GM04504 (cell line): ENCODE measurements around the gene MRPL52.
A peak's percentile ranks its signal among the peaks of the same experiment; 100 is the strongest.
"Not testable (repeated sequence)": the region's sequence is repeated elsewhere in the genome, so short reads cannot be mapped to it uniquely, and the experiment has no call there.

ENCODE experiments used
- DNase-seq: peaks from one replicate; pipeline ENCODE4 v3.0.0-alpha.2; 2012; ENCODE audit warnings: low read depth

The MRPL52 gene

DNA sequence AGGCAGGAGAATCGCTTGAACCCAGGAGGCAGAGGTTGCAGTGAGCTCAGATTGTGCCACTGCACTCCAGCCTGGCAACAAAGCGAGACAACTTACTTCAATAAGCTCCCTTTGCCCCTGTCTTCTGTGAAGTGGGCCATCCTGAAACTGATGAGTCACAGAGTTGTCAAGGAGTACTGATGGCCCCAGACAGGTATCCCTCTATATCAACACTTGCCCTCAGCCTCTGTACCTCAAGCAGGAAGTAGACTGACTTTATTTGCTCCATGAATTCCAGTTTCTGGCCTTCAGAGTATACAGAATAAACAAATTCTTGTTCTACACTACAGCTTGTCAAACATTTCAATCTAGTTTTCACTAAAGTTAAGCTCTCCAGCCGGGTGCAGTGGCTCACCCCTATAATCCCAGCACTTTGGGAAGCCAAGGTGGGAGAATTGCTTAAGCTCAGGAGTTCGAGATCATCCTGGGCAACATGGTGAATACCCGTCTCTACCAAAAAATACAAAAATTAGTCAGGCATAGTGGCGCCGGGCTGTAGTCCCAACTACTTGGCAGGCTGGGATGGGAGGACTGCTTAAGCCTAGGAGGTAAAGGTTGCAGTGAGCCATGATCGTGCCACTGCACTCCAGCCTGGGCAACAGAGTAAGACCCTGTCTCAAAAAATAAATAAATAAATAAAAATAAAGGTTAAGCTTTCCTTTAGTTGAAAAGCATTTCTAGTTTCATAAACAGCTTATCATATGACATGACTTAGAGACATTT, 25.5 kb downstream of the MRPL52 start:
- no peak for DNase-seq

DNA sequence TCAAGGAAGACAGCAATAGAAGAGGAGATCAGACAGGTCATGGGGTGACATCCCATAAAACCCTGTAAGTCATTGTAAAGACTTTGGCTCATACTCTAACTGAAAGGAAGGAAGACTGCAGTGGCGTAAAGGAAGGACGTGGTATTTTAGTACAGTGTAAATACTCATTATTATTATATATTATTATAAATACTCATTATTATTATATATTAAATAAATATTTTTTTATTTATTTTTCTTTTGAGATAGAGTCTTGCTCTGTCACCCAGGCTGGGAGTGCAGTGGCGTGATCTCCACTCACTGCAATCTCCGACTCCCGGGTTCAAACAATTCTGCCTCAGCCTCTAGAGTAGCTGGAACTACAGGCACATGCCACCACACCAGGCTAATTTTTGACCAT, 26.7 kb downstream of the MRPL52 start:
- no peak for DNase-seq

DNA sequence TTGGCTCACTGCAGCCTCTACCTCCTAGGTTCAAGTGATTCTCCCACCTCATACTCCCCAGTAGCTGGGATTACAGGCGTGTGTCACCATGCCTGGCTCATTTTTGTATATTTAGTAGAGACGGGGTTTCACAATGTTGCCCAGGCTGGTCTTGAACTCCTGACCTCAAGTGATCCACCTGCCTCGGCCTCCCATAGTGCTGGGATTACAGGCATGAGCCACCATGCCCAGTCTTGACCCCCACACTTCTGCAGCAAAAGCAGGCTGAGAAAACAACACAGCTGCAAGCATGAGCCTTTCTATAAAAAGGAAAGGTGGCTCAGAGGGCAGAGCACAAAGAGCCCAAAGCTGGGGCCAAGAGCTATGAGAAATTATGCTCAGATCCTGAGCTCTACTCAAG, 30.7 kb downstream of the MRPL52 start:
- not testable (repeated sequence) for DNase-seq

DNA sequence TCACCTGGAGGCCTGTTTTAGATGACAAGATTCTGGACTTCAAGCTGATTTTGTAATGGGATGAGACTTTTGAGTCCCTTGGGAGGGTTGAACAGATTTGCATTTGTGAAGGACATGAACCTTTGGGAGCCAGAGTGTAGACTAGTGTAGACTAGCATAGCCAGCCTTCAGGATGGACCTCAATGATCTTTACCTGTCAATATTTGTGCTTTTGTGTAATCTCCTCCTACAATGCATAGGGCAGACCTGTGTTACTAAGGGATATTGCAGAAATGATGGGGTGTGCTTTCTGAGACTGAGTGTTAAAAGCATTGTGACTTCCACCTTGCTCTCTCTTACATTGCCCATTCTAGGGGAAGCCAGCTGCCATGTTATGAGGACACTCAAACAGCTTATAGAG, 32.0 kb downstream of the MRPL52 start:
- DNase-seq, result no peak

DNA sequence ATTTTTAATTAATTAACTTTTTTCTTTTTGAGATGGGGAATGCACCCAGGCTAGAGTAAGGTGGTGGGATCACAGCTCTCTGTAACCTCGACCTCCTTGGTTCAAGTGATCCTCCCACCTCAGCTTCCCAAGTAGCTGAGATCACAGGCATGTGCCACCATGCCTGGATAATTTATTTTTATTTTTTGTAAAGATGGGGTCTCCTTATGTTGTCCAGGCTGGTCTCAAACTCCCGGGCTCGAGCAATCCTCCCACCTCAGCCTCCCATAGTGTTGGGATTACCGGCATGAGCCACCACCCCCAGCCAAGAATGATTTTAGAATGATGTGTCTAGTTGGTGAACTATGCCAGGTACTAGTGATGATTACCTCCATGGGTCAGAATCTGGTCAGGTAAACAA, 35.3 kb downstream of the MRPL52 start:
- no peak for DNase-seq

DNA sequence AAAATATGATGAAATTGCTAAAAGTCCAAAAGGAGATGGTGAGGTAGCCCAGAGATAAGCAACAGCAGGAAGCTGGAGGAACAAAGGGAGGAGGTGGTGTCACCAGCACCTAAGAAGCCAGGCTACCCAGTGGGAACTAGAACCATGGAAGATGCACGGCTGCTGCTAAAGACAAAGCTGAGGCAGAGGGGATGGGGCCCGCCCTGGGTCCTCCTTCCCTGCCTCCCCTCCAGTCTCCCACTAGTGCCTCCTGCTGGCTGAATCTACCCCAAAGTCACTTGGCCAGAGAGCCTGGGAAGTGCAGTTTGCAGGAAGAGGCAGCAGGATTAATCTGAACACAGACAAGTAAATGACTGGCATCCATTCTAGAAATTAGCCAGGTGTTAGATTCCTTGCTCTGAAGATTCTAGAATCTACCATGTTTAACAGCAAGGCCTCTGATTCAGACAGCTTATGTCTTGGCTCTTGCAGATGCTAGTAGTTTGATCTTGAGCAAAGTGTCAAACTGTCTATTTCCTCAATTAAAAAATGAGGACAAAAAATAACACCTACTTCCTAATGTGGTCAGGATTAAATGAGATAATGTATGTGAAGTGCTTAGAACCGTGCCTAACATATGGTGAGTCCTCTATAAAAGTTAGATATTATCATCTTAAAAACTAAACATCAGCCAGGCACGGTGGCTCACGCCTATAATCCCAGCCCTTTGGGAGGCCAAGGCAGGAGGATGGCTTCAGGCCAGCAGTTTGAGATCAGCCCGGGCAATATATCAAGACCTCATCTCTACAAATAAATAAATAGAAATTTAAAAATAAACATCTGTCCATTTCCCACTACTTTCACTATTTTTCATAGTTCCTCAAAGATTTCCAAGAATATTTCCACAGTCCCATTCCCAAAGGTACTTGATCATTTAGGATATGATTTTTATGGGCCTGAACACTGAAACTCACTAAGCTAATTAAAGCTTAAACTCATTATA, 36.0 kb downstream of the MRPL52 start:
- no peak for DNase-seq

DNA sequence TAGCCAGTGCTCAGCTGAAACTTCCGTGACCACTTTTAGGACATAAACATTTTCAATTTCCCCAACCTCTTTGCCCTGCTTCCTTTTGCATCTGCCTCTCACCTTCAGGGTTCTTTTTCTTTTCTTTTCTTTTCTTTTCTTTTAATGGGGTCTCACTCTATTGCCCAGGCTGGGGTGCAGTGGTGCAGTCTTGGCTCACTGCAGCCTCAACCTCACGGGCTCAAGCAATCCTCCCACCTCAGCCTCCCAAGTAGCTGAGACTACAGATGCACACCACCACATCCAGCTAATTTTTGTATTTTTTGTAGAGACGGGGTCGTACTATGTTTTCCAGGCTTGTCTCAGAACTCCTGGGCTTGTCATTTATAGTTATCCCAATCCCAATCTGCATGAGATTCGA, 37.2 kb downstream of the MRPL52 start:
- no peak for DNase-seq

DNA sequence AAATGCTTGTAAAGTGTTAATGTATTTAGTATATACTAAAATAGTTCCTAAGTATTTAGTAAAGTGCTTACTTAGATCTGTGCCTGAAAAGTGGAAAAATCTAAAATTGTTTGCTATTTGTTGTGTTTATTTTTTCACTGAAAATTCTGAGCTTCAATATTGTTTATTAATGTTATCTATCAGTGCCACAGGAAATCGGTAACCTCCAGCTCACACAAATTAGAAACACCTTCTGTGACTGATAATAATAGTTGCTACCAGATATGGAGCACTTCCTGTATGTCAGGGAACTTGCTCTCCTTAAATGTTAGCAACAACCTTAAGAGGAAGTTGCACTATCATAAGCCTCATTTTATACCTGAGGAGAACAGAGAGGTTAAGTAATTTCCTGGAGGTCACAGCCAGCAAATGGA, 41.1 kb downstream of the MRPL52 start:
- no peak for DNase-seq

DNA sequence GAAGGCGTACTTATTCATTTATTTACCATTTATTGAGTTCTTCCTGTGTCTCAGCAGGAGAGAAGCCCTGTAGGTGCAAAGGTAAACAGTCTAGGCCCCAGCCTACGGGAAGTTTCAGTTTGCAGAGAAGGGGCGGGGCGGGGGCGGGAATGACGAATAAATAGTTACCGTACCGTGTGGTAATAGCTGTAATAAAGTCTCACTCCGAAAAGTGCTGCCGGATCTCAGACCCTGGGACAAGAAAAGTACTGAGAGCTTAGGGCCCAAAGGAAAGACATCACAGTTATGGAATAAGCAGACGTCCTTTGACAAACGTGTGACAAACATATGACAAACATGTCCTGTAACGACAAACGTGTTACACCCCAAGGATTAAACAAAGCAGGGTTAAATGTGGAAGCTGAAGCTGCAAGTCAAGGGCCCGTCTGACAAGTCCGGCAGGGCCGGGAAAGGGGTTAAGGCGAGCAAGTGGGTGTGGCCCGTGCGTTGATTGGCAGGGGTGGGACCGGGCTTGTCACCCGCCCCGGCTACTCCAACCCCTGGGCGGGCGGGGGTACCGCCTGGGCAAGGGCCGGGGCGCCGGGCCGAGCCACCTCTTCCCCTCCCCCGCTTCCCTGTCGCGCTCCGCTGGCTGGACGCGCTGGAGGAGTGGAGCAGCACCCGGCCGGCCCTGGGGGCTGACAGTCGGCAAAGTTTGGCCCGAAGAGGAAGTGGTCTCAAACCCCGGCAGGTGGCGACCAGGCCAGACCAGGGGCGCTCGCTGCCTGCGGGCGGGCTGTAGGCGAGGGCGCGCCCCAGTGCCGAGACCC, 41.7 kb downstream of the MRPL52 start, which contains the start of gene LRP10:
Gene LRP10 (plus strand): TSS at position 517 of the 809 bp plus-strand sequence. CDS start 564 bp downstream, outside the sequence.
- no peak for DNase-seq

DNA sequence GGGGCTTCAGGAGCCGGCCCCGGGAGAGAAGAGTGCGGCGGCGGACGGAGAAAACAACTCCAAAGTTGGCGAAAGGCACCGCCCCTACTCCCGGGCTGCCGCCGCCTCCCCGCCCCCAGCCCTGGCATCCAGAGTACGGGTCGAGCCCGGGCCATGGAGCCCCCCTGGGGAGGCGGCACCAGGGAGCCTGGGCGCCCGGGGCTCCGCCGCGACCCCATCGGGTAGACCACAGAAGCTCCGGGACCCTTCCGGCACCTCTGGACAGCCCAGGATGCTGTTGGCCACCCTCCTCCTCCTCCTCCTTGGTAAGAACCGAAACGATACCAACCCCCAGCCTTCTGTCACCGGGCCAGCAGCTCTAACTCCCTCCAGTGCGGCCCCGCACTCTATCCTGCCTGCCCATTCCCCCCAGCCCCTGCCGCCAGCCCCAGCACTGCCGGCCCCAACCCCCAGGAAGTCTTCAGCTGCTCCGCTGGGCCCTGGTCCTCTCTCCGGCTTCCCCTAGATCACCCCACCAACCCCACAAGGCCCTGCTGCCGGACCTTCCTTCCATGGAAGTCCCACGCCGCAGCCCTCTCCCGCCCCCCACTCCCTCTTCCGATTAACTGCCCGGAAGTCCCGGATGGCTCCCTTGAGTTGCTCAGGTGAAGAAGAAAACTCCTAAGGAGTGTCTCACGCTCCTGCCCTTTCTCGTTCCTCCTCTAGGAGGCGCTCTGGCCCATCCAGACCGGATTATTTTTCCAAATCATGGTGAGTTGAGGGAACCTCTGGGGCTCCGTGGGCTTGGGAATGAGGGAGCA, 42.5 kb downstream of the MRPL52 start:
- DNase-seq, result peak; percentile 72

DNA sequence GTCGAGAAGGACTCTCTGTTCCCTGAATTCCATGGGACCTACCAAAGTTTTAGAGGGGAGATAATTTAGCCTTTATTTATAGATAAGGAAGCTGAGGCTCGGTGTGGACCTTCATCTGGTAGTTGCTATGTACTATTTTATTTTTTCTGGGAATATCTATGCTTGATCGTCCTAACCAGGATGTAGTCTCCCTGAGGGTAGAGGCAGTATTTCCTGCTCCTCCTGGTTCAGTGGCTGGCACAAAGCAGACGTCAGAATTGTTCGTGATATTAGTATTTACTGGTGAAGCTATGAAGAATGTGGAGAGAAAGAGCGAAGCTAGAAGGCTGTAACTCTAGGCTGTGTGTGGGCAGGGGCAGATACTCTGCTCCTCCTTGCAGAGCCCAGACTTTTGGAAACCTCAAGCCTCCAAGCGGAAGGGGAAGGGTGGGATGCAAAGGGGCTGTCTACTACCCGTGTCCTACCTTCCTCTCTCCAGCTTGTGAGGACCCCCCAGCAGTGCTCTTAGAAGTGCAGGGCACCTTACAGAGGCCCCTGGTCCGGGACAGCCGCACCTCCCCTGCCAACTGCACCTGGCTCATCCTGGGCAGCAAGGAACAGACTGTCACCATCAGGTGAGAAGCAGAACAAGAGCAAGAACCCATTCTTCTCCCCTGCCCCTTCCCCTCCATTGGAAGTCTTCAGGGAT, 43.3 kb downstream of the MRPL52 start:
- DNase-seq, result no peak

DNA sequence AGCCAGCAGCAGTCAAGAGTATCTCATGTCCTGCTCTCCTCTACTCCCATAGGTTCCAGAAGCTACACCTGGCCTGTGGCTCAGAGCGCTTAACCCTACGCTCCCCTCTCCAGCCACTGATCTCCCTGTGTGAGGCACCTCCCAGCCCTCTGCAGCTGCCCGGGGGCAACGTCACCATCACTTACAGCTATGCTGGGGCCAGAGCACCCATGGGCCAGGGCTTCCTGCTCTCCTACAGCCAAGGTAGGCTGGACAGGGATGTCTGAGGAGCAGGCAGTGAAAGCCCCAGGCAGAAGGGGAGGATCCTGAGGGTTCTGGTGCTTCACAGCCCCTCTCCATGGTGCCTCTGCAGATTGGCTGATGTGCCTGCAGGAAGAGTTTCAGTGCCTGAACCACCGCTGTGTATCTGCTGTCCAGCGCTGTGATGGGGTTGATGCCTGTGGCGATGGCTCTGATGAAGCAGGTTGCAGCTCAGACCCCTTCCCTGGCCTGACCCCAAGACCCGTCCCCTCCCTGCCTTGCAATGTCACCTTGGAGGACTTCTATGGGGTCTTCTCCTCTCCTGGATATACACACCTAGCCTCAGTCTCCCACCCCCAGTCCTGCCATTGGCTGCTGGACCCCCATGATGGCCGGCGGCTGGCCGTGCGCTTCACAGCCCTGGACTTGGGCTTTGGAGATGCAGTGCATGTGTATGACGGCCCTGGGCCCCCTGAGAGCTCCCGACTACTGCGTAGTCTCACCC, 45.5 kb downstream of the MRPL52 start:
- DNase-seq, result no peak

DNA sequence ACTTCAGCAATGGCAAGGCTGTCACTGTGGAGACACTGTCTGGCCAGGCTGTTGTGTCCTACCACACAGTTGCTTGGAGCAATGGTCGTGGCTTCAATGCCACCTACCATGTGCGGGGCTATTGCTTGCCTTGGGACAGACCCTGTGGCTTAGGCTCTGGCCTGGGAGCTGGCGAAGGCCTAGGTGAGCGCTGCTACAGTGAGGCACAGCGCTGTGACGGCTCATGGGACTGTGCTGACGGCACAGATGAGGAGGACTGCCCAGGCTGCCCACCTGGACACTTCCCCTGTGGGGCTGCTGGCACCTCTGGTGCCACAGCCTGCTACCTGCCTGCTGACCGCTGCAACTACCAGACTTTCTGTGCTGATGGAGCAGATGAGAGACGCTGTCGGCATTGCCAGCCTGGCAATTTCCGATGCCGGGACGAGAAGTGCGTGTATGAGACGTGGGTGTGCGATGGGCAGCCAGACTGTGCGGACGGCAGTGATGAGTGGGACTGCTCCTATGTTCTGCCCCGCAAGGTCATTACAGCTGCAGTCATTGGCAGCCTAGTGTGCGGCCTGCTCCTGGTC, 46.1 kb downstream of the MRPL52 start:
- no peak for DNase-seq

DNA sequence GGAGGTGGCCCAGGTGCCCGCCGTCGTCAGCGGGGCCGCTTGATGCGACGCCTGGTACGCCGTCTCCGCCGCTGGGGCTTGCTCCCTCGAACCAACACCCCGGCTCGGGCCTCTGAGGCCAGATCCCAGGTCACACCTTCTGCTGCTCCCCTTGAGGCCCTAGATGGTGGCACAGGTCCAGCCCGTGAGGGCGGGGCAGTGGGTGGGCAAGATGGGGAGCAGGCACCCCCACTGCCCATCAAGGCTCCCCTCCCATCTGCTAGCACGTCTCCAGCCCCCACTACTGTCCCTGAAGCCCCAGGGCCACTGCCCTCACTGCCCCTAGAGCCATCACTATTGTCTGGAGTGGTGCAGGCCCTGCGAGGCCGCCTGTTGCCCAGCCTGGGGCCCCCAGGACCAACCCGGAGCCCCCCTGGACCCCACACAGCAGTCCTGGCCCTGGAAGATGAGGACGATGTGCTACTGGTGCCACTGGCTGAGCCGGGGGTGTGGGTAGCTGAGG, 47.4 kb downstream of the MRPL52 start:
- DNase-seq, result no peak

DNA sequence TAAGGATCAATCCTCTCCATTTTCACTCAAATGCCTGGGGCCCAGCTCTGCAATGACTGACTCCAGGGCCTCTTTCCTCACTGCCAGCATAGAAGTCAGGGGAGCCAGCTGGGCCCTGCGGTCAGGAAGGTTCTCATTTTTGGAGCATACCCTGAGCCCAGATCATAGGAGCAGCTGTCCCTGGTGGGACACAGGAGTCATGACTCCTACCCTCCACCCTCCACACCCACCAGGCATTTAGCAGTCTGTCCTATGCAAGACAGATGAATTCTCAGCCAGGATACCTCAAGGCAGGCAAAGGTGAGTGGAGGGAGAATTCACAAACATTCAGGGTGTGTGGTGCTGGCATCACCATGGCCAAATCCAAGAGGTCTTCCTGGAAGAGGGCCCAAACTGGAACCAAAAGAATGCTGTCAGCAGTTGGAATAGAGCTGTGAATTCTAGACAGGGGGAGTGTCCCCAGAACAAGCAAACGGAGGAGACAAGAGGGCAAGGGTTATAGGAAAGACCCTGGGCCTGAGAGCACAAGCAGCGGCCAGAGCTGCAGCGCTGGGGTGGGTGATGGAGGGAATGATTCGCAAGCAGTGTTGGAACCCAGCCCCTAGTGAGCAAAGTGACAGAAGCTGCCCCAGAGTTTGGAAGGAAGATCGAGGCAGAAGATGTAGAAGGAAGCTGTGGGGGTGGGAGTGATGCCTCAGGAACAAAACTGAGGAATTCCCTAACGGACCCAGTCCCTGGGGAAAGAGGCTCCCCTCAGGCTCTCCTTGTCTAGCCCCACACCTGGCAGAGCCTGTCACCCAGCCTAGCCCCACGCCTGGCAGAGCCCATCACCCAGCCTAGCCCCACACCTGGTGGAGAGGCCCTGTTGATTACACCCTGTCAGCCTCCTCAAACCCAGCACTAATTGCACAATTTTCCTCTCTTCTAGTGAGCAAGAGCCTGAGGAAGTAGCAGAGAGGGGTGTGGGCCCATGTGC, 48.9 kb downstream of the MRPL52 start:
- no peak for DNase-seq

DNA sequence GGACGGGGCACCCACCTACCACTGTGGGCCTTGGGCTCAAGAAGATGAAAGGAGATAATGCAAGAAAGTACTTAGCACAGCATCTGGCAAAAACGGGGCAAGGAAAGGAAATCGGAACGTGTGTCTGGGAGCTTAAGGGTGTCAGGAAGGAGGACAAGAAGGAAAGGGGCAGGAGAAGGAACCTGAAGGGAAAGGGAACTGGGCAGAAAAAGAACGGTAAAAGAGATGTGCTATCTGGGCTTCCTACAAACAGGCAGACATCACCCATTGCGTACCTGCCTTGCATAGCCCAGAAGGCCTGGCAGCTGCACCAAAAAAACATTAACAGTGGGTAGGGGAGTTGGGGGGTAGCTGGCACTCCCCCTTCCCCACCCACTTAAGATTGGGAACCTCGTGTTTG, 52.4 kb downstream of the MRPL52 start:
- no peak for DNase-seq

DNA sequence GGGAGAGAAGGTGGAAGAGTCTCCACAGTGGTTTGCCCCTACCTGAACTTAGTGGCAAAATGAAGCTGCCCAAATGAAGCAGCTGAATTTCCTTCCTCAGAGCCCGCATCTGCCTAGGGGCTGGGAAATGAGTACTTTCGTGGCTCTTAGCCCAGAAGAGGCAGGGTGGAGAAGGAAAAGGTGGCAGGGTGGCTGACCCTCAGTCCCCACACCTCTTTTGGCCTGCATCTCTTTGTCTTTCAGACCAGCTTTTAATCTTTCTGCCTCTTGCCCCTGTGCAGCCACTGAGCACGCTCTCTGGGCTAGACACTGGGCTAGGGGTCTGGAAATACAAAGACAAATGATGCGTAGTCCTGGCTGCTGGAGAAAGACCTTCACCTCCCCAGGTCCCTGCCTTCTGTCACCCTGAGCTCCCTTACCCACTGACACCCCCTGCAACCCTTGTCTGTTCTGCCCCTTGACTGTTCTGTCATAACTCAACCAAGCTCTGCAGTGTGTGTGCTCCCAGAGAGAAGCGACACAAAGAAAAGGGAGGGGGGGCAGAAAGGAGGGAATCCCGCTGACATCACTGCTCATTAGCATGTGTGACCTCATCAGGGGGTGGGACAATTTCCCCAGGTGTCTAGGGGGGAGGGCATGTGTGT, 53.0 kb downstream of the MRPL52 start:
- peak; percentile 10 for DNase-seq
